K562 (cell line): Measurements from ENCODE around the gene SIGLEC11.

ENCODE experiments used
- CC2D1A ChIP-seq: fragments of 450-650 bp; IDR thresholded peaks from 2 replicates; pipeline ENCODE4 v1.6.1; 2017; ENCODE audit warnings: mild to moderate bottlenecking
- EZH2 ChIP-seq: IDR thresholded peaks from 2 replicates; pipeline ENCODE4 v1.6.1; 2012; ENCODE audit warnings: low read depth, mild to moderate bottlenecking, inconsistent platforms, low read length, borderline replicate concordance
- GTF2F1 ChIP-seq: IDR thresholded peaks from 2 replicates; pipeline ENCODE4 v1.6.1; 2011; ENCODE audit warnings: low read depth, low read length, improper control_type of control experiment
- SMARCE1 ChIP-seq: fragments of 450-650 bp; IDR thresholded peaks from 2 replicates; pipeline ENCODE4 v1.7.1; 2016; ENCODE audit warnings: mild to moderate bottlenecking
- TOE1 ChIP-seq, 2 experiments: fragments of 450-650 bp in 1 of 2; sonication (generic) in 1 of 2; formaldehyde crosslinking in 1 of 2; IDR thresholded peaks; 2 replicates each; pipeline versions ENCODE4 v1.7.1 to v1.8.0; 2016 to 2022; ENCODE audit warnings: borderline replicate concordance in 2 of 2, mild to moderate bottlenecking in 2 of 2, antibody characterized with exemption in 1 of 2, inconsistent platforms in 1 of 2, low read depth in 1 of 2, missing genetic modification reagents in 1 of 2, moderate library complexity in 1 of 2
- ZNF274 ChIP-seq: IDR thresholded peaks from 2 replicates; pipeline ENCODE4 v1.6.1; 2011; ENCODE audit warnings: low read depth, mild to moderate bottlenecking, low read length, moderate library complexity, borderline replicate concordance
- TF ChIP-seq, protein P1 (sequence below): fragments of 450-650 bp; IDR thresholded peaks from 2 replicates; pipeline ENCODE4 v1.6.1; 2016; ENCODE audit warnings: low read depth
- TF ChIP-seq, protein P2 (sequence below), 3 experiments: IDR thresholded peaks in 2 of 3; conservative IDR thresholded peaks in 1 of 3; 2 replicates each; pipeline ENCODE4 v1.5.1; 2011 to 2012; ENCODE audit warnings: low read length in 3 of 3, mild to moderate bottlenecking in 3 of 3, control low read depth in 2 of 3, improper control_type of control experiment in 1 of 3, inconsistent platforms in 1 of 3, low read depth in 1 of 3, mixed read lengths in 1 of 3, moderate library complexity in 1 of 3; ENCODE audit not compliant: insufficient read depth in 2 of 3
- TF ChIP-seq, protein P3 (sequence below): sonication (generic); formaldehyde crosslinking; IDR thresholded peaks from 2 replicates; pipeline ENCODE4 v1.8.1; 2023; ENCODE audit warnings: mild to moderate bottlenecking, missing genetic modification reagents
- TF ChIP-seq, protein P4 (sequence below): sonication (generic); formaldehyde crosslinking; IDR thresholded peaks from 2 replicates; pipeline ENCODE4 v1.5.0; 2020; ENCODE audit warnings: missing genetic modification reagents

DNA sequence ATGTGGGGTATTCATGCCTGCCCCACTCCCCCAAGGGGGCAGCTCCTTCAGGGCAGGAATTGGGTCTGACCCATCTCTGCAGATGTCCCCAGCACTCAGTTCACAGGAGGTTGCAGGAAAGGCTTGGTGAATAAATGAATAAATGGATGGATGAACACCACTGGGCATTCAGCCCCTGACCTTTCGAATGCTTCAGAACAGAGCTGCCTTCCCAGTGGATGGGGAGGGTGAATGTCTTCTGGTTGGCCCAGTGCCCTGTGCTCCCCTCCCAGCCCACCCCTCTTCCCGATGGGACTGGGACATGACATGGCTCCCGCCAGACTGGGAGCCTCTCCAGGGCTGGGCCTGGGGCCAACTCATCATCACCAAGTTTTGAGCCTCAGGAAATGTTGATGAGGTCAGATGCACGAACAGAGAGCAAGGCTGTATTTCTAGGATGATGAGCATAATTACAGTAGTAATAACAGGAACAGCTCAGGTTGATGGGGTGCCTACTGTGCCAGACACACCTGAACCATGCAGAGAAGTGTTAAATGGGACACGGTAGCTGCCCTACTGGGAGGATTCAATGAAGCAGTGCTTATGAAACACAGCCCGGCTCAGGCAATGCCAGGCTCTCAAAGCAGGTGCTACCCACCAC, 38.5 kb upstream of the SIGLEC11 start:
- TF ChIP-seq, protein P1, sequence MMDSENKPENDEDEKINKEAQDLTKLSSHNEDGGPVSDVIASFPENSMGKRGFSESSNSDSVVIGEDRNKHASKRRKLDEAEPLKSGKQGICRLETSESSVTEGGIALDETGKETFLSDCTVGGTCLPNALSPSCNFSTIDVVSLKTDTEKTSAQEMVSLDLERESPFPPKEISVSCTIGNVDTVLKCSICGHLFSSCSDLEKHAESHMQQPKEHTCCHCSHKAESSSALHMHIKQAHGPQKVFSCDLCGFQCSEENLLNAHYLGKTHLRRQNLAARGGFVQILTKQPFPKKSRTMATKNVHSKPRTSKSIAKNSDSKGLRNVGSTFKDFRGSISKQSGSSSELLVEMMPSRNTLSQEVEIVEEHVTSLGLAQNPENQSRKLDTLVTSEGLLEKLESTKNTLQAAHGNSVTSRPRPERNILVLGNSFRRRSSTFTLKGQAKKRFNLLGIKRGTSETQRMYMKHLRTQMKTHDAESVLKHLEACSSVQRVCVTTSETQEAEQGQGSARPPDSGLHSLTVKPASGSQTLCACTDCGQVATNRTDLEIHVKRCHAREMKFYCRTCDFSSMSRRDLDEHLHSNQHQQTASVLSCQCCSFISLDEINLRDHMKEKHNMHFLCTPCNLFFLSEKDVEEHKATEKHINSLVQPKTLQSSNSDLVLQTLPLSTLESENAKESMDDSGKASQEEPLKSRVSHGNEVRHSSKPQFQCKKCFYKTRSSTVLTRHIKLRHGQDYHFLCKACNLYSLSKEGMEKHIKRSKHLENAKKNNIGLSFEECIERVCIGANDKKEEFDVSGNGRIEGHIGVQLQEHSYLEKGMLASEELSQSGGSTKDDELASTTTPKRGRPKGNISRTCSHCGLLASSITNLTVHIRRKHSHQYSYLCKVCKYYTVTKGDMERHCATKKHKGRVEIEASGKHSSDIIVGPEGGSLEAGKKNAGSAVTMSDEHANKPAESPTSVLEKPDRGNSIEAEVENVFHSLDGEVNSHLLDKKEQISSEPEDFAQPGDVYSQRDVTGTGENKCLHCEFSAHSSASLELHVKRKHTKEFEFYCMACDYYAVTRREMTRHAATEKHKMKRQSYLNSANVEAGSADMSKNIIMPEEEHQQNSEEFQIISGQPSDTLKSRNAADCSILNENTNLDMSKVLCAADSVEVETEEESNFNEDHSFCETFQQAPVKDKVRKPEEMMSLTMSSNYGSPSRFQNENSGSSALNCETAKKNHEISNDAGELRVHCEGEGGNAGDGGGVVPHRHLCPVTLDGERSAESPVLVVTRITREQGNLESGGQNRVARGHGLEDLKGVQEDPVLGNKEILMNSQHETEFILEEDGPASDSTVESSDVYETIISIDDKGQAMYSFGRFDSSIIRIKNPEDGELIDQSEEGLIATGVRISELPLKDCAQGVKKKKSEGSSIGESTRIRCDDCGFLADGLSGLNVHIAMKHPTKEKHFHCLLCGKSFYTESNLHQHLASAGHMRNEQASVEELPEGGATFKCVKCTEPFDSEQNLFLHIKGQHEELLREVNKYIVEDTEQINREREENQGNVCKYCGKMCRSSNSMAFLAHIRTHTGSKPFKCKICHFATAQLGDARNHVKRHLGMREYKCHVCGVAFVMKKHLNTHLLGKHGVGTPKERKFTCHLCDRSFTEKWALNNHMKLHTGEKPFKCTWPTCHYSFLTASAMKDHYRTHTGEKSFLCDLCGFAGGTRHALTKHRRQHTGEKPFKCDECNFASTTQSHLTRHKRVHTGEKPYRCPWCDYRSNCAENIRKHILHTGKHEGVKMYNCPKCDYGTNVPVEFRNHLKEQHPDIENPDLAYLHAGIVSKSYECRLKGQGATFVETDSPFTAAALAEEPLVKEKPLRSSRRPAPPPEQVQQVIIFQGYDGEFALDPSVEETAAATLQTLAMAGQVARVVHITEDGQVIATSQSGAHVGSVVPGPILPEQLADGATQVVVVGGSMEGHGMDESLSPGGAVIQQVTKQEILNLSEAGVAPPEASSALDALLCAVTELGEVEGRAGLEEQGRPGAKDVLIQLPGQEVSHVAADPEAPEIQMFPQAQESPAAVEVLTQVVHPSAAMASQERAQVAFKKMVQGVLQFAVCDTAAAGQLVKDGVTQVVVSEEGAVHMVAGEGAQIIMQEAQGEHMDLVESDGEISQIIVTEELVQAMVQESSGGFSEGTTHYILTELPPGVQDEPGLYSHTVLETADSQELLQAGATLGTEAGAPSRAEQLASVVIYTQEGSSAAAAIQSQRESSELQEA = no peak
- TF ChIP-seq, protein P2, sequence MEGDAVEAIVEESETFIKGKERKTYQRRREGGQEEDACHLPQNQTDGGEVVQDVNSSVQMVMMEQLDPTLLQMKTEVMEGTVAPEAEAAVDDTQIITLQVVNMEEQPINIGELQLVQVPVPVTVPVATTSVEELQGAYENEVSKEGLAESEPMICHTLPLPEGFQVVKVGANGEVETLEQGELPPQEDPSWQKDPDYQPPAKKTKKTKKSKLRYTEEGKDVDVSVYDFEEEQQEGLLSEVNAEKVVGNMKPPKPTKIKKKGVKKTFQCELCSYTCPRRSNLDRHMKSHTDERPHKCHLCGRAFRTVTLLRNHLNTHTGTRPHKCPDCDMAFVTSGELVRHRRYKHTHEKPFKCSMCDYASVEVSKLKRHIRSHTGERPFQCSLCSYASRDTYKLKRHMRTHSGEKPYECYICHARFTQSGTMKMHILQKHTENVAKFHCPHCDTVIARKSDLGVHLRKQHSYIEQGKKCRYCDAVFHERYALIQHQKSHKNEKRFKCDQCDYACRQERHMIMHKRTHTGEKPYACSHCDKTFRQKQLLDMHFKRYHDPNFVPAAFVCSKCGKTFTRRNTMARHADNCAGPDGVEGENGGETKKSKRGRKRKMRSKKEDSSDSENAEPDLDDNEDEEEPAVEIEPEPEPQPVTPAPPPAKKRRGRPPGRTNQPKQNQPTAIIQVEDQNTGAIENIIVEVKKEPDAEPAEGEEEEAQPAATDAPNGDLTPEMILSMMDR (IDR thresholded peaks at IDR 0.05 in 2 of 3, conservative IDR thresholded peaks at IDR 0.05 in 1 of 3; ENCODE audit: insufficient read depth in 2 of 3, low read depth in 1 of 3, low read length in 3 of 3) = no peak
- TF ChIP-seq SMARCE1 (no peak), CC2D1A (no peak), EZH2 (no peak), TOE1 (IDR thresholded peaks at IDR 0.05; ENCODE audit: borderline replicate concordance) (no peak), TOE1 (CRISPR knock-in tag; IDR thresholded peaks at IDR 0.05; ENCODE audit: borderline replicate concordance, low read depth) (no peak), ZNF274 (no peak), GTF2F1 (no peak)
- TF ChIP-seq, protein P3, sequence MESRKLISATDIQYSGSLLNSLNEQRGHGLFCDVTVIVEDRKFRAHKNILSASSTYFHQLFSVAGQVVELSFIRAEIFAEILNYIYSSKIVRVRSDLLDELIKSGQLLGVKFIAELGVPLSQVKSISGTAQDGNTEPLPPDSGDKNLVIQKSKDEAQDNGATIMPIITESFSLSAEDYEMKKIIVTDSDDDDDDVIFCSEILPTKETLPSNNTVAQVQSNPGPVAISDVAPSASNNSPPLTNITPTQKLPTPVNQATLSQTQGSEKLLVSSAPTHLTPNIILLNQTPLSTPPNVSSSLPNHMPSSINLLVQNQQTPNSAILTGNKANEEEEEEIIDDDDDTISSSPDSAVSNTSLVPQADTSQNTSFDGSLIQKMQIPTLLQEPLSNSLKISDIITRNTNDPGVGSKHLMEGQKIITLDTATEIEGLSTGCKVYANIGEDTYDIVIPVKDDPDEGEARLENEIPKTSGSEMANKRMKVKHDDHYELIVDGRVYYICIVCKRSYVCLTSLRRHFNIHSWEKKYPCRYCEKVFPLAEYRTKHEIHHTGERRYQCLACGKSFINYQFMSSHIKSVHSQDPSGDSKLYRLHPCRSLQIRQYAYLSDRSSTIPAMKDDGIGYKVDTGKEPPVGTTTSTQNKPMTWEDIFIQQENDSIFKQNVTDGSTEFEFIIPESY (CRISPR knock-in tag) = no peak
- TF ChIP-seq, protein P4, sequence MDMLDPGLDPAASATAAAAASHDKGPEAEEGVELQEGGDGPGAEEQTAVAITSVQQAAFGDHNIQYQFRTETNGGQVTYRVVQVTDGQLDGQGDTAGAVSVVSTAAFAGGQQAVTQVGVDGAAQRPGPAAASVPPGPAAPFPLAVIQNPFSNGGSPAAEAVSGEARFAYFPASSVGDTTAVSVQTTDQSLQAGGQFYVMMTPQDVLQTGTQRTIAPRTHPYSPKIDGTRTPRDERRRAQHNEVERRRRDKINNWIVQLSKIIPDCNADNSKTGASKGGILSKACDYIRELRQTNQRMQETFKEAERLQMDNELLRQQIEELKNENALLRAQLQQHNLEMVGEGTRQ (CRISPR knock-in tag) = no peak
